RCC 7860 (cell line): Measurements from ENCODE around the gene FBXO4.
A peak's percentile ranks its signal among the peaks of the same experiment; 100 is the strongest.
"Not testable (repeated sequence)": the region's sequence is repeated elsewhere in the genome, so short reads cannot be mapped to it uniquely, and the experiment has no call there.

Source experiments
- DNase-seq: peaks from one replicate; pipeline ENCODE4 v3.0.0-alpha.2; 2015; ENCODE audit warnings: low spot score
- FAIRE-seq: peaks from 2 replicates; lab custom pipeline; 2012; peaks lifted over from hg19 to GRCh38; lab: Jason Lieb, UNC

Gene FBXO4

GRCh38 chr5:41978676-41979075 lies 53.6 kb downstream of the FBXO4 start:
- peak; percentile 17 for FAIRE-seq
- no peak for DNase-seq

- FAIRE-seq (no peak), DNase-seq (no peak)
Measured at GRCh38 chr5:41980396-41980795, 55.3 kb downstream of the FBXO4 start.

DNA sequence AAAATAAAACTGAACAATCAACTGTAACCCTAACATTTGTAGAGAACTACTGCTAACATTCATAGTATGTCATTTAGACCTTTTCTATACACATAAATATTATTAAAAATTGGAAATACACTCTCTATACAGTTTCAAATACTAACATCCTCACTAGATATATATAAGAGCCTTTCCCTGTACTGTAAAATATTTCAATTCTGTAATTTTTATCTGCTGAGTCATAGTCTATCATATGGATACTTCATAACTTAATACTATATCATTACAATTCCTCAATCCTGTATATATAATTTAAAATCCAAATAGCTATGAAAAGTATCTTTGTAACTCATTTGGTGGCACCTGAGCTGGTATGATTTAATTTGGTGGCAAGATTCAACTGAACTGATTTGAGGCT lies 55.8 kb downstream of the FBXO4 start:
- FAIRE-seq: no peak
- DNase-seq: no peak

DNA sequence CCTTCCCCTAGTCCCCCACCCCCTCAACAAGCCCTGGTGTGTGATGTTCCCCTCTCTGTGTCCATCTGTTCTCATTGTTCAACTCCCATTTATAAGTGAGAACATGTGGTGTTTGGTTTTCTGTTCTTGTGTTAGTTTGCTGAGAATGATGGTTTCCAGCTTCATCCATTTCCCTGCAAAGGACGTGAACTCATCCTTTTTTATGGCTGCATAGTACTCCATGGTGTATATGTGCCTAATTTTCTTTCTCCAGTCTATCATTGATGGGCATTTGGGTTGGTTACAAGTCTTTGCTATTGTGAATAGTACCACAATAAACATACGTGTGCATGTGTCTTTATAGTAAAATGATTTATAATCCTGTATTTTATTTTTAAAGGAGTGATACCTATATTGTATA lies 57.8 kb downstream of the FBXO4 start:
- not testable (repeated sequence) for DNase-seq, FAIRE-seq

DNA sequence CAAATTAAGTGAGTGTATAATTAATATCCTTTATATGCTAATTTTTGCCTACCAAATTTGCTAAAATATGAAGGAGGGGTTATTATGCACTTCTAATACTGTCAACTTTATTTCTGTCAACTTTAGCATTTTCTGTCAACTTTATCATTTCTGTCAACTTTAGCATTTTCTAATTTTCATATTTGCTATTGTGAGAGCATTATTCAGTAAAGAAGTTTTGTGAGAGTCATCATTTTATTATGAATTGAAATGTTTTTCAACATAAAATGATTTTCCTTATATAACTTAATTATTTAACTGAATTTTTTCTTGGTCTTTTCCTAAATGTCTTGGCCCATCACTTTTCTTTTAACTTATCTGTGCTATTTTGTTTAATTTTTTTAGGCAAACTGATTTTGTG lies 58.2 kb downstream of the FBXO4 start:
- DNase-seq (no peak), FAIRE-seq (no peak)

DNA sequence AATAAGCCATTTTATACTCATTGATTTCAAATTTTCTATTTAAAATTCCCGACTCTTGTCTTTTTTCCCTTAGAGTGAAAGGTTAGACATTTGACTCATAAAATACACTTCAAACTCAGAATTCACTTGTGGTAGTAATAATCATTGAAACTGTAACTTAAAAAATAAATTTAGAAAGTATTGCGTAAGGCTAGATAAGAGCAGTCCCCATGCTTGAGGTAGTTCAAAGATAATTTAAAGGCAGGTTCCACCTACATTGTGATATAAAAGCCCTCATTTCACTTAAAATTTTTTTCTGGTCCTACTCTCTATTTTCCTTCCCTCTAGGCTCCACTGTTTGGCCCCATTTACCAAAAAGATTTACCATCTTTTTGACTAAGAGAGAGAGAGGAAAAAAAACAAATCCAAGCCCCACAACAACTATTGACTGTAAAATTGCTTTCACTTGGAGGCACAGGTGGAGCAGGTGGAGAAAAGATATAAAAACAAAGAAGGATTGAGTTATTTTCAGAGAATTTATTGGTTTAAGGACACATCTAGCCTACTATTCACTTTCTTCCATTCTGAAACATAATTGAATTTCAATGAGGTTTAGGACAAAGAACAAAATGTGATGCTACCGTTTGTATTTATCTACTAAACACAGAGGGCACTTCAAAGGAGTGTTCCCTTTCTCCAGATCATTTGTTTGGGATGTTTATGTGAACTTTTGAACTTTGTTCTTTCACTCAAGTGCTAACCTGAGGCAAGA lies 61.0 kb downstream of the FBXO4 start:
- FAIRE-seq: no peak
- DNase-seq: no peak
